Right ventricle myocardium superior (tissue), 1 donor: ENCODE measurements around the gene C11orf65. TPM values are rescaled to one million over a fixed set of nuclear protein-coding genes. Genes with fewer than 3 reads are reported as not detected.
A peak's percentile ranks its signal among the peaks of the same experiment; 100 is the strongest.
"Not testable (repeated sequence)": the region's sequence is repeated elsewhere in the genome, so short reads cannot be mapped to it uniquely, and the experiment has no call there.

Experiments used
- ATAC-seq: fragments of 200-7000 bp; cut with Tn5 transposase; one replicate; pipeline ENCODE4 v1.9.1; 2020; ENCODE audit warnings: mild to moderate bottlenecking; ENCODE audit not compliant: poor library complexity
- DNase-seq: peaks from one replicate; pipeline ENCODE4 v3.0.0-alpha.2; 2020
- intact Hi-C: fragments of 100-400 bp; cut with DNase I; formaldehyde crosslinking; loops from one replicate; pipeline ENCODE4 v1.11.2; 2022
- total RNA-seq: library from RNA; stranded (reverse); fragmentation: NEBNext Ultra II Directional; extraction: Animal tissue kit (Norgen Biotek cat#: 25700); gene quantifications from one replicate; pipeline ENCODE4 v1.2.1, GENCODE V29; 2021
- donor health status: DM: no; HTN: yes; CAD: no; lungs with severe emphysema.

Gene C11orf65
- total RNA-seq, 1 donor from 2014 or later = 0.56 TPM

- intact Hi-C loops = no loop called here
- no peak for ATAC-seq
- no peak for DNase-seq
Measured at GRCh38 chr11:108486331-108486730, 19.0 kb upstream of the C11orf65 start.

GRCh38 chr11:108483163-108483562 lies 15.8 kb upstream of the C11orf65 start:
- intact Hi-C loops = no loop called here
- DNase-seq (no peak), ATAC-seq (no peak)

- intact Hi-C loops = no loop called here
- ATAC-seq (peak; percentile 84), DNase-seq (no peak)
Measured at GRCh38 chr11:108474664-108475463, 7.5 kb upstream of the C11orf65 start.

- DNase-seq (no peak), ATAC-seq (no peak)
- intact Hi-C loops = no loop called here
Measured at GRCh38 chr11:108472681-108473080, 5.4 kb upstream of the C11orf65 start.

GRCh38 chr11:108468478-108468864 lies 1.1 kb upstream of the C11orf65 start:
- ATAC-seq (no peak), DNase-seq (no peak)
- intact Hi-C loops = no loop called here

- no peak for DNase-seq
- no peak for ATAC-seq
- intact Hi-C loops = no loop called here
Measured at GRCh38 chr11:108466405-108466804, 924 bp downstream of the C11orf65 start.

GRCh38 chr11:108453207-108453835 lies 14.0 kb downstream of the C11orf65 start:
- DNase-seq = no peak
- ATAC-seq = no peak
- intact Hi-C loops = no loop called here

GRCh38 chr11:108441445-108441844 lies 25.9 kb downstream of the C11orf65 start:
- intact Hi-C loops, DNase-seq, ATAC-seq: not testable (repeated sequence)

GRCh38 chr11:108436594-108436993 lies 30.7 kb downstream of the C11orf65 start:
- ATAC-seq = no peak
- intact Hi-C loops = no loop called here
- no peak for DNase-seq

- ATAC-seq = no peak
- intact Hi-C loops = no loop called here
- DNase-seq = no peak
Measured at GRCh38 chr11:108435066-108435465, 32.3 kb downstream of the C11orf65 start.

GRCh38 chr11:108432783-108433182 lies 34.5 kb downstream of the C11orf65 start:
- intact Hi-C loops = no loop called here
- DNase-seq = no peak
- no peak for ATAC-seq

- intact Hi-C loops = no loop called here
- no peak for DNase-seq
Measured at GRCh38 chr11:108431997-108432396, 35.3 kb downstream of the C11orf65 start.

GRCh38 chr11:108431370-108431769 lies 36.0 kb downstream of the C11orf65 start:
- intact Hi-C loops = no loop called here
- DNase-seq (no peak), ATAC-seq (no peak)

More at GRCh38 chr11:108431997-108432396, 35.3 kb downstream of the C11orf65 start:
- ATAC-seq = no peak

GRCh38 chr11:108417551-108417950 lies 49.8 kb downstream of the C11orf65 start:
- intact Hi-C loops = loop anchor here (5.0 kb wide), 1 partner anchor 230 kb away; no protein-coding TSS in a partner anchor
- ATAC-seq = peak; percentile 29
- DNase-seq = not testable (repeated sequence)

GRCh38 chr11:108414958-108415357 lies 52.4 kb downstream of the C11orf65 start:
- ATAC-seq = no peak
- intact Hi-C loops = loop anchor here (5.0 kb wide), 1 partner anchor 232 kb away; no protein-coding TSS in a partner anchor
- no peak for DNase-seq

GRCh38 chr11:108405706-108406105 lies 61.6 kb downstream of the C11orf65 start:
- ATAC-seq = no peak
- no peak for DNase-seq
- intact Hi-C loops = no loop called here

- DNase-seq (no peak), ATAC-seq (no peak)
- intact Hi-C loops = no loop called here
Measured at GRCh38 chr11:108403052-108403451, 64.3 kb downstream of the C11orf65 start.

GRCh38 chr11:108402241-108402640 lies 65.1 kb downstream of the C11orf65 start:
- intact Hi-C loops = no loop called here
- DNase-seq (no peak), ATAC-seq (no peak)

GRCh38 chr11:108398439-108398838 lies 68.9 kb downstream of the C11orf65 start:
- DNase-seq (no peak), ATAC-seq (no peak)
- intact Hi-C loops = no loop called here

GRCh38 chr11:108396672-108397071 lies 70.7 kb downstream of the C11orf65 start:
- DNase-seq, ATAC-seq, intact Hi-C loops: not testable (repeated sequence)
